HG02885 (cell line): ENCODE results near the gene SLC27A3.

Experiments
- ATAC-seq: cut with Tn5 transposase; IDR thresholded peaks from one replicate; pipeline ENCODE4 v1.9.1; 2021; ENCODE audit warnings: mild to moderate bottlenecking; ENCODE audit not compliant: unreplicated experiment, poor library complexity

The SLC27A3 gene

DNA sequence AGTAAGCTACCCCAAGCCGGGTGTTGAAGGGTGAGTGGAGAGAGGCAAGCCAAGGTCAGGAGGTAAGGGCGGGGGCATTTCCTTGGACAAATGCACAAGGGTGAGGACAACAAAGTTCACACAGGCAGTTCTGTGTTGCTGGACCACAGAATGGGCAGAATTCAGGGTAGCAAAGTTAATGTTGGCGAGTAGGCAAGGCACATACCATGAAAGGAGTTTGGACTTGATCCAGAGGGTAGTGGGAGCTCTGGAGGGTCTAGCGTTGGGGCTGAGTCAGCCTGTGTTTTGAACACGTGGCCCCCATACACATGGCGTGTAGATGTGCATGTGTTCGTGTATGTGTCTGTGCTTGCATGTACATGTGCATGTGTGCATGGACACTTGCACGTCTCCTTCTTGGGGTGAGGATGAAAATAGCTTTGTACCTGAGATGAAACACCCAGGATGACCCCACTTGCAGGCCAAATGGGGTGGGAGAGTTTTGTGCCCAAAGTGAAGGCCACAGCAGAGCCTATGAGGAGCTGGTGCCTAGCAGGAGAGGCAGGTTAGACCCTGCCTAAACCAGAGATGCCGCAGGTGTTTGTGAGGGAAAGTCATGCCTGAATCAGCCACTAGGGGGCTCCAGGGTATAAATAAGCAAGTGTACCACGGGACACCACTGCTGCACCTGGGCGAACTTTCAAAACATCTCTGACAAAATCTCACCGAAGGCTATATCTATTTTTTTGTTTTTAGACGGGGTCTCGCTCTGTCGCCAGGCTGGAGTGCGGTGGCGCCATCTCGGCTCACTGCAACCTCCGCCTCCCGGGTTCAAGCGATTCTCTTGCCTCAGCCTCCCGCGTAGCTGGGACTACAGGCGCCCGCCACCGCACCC is 21.8 kb downstream of the SLC27A3 start:
- ATAC-seq, result peak; percentile 68

- no peak for ATAC-seq
These were observed 23.2 kb downstream of the SLC27A3 start for GRCh38 chr1:153798468-153798780.

GRCh38 chr1:153799016-153799415 is 23.8 kb downstream of the SLC27A3 start:
- ATAC-seq, result no peak

DNA sequence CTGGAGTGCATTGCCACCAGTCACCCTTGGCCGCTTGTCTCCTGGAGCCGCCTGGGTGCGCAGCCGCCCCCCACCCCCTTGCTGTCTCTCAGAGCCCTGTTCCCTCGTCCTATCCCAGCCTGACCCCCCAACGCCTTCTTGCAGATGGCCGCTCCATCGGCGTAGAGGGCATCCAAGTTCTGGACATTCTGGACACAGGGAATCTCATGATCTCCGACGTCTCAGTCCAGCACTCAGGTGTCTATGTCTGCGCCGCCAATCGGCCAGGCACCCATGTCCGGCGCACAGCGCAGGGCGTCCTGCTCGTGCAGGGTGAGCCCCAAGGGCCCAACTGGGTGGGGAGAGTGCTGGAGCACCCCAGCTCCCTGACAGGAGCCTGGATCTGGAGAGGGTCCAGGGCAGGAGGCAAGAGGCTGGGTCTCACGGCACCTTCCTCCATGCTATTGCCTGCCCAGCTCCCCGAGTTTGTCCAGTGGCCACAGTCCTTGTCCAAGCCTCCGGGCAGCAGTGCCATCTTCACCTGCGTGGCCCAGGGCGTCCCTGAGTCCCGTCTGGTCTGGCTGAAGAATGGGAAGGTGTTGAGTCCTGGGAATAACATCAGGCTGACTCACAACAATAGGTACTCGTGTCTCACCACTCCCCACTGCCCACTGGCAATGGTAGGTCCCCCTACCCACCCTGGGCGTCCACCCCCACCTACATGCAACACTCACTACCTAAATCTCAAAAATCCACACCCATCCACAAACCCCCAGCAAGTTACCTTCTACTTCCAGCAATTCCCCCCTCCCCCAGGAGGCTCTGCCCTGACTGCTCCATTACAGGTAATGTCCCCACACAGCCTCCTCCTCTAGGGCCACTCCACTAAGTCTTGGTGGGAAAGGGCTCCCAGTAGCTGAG is 24.6 kb downstream of the SLC27A3 start:
- no peak for ATAC-seq

DNA sequence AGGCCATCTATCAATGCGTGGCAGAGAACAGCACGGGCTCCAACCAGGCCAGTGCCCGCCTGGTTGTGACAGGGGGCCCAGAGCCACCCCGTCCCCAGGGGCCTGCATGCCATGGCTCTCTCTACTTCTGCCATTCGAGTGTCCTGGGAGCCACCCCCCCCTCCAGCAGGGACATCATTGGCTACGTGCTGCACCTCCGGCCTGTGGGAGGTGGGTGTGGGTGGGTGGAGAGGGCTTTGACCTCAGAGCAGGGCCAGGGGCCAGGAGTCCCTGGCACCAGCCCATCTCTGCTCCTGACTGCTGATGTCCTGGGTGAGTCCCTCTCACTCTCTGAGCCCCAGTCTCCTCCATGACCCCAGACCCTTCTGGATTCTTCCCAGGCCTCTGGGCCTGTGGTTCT is 25.3 kb downstream of the SLC27A3 start:
- no peak for ATAC-seq

- no peak for ATAC-seq
These were observed 25.9 kb downstream of the SLC27A3 start for GRCh38 chr1:153801028-153801625.

GRCh38 chr1:153801786-153802697 is 26.8 kb downstream of the SLC27A3 start:
- no peak for ATAC-seq

DNA sequence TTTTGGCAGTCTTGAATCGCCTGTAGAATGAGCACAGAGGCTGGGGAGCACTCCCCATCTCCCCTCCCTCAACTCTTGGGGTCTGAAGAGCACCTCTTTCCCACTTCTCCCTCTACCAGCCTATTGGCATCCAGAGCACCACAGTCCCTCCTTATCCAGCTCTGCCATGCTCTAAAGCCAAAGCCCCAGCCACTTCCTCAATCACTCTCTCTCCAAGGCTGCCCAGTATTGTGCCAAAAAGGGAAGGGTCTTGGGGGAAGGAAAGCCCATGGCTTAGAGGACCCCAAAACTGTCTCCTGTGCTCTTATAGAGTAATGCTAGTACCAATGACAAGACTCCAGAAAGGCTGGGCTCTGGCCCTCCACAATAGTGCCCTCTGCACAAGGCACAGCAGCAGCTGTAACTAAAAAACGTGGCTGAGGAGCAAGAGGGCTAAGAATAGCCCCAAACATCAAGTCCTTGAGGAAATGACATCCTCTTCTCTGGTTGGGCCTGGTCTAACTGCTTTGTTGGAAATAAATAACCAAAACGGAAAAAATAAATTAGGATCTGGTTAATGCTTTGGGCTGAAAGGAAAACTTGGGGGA is 28.4 kb downstream of the SLC27A3 start:
- no peak for ATAC-seq

DNA sequence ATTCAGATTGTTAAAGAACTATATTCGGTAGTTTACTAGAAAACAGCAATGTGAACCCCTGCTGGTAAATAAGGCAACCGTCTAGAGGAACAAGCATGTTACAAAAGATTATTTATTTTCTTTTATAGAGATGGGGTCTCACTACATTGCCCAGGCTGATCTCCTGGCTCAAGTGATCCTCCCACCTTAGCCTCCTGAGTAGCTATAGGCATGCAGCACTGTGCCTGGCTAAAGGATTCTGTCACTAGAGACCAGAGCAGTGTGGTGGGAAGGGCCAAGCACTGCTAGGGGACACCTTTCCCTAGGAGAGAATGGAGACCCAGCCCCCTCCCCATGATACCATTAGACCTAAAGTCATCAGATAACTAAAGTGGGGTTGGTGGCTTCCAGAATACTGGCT is 28.9 kb downstream of the SLC27A3 start:
- no peak for ATAC-seq

GRCh38 chr1:153805042-153805745 is 30.0 kb downstream of the SLC27A3 start:
- peak; percentile 95 for ATAC-seq

- no peak for ATAC-seq
These were observed 30.9 kb downstream of the SLC27A3 start for GRCh38 chr1:153805886-153806719.

- ATAC-seq, result no peak
These were observed 41.2 kb downstream of the SLC27A3 start for GRCh38 chr1:153816283-153816889.

DNA sequence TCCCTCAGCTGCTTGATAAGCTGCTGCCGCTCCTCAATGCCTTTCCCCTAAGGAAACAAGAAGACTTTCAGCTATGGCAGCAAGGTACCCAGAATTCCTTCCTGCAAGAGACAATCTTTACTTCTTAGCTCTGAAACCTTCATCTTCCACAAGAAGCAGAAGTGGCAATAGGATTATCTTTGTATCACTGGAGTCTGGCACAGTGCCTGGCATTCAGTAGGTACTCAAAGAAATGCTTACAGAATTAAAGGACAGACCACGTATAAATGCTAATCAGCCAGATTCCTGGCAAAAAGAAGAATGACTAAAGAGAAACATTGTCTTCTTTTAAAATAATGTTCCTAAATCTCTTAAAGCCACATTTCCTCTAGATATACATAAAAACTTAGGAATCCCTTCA is 43.7 kb downstream of the SLC27A3 start:
- ATAC-seq, result no peak

GRCh38 chr1:153827168-153827964 is 52.2 kb downstream of the SLC27A3 start:
- ATAC-seq, result no peak
